ENCODE measurements around the gene SLC25A26.

Gene SLC25A26

GRCh38 chr3:66335671-66336070 lies 114.9 kb downstream of the SLC25A26 start:
- no peak for DNase-seq

- no peak for DNase-seq
Observed at GRCh38 chr3:66336333-66336766, 115.5 kb downstream of the SLC25A26 start.

- no peak for DNase-seq
Observed at GRCh38 chr3:66338927-66339326, 118.1 kb downstream of the SLC25A26 start.

GRCh38 chr3:66342717-66343356 lies 122.0 kb downstream of the SLC25A26 start:
- DNase-seq, result no peak

GRCh38 chr3:66344391-66344811 lies 123.6 kb downstream of the SLC25A26 start:
- no peak for DNase-seq

GRCh38 chr3:66344848-66345578 lies 124.2 kb downstream of the SLC25A26 start:
- no peak for DNase-seq

- peak; percentile 16 to 88 for DNase-seq
Observed at GRCh38 chr3:66348704-66349103, 127.9 kb downstream of the SLC25A26 start.

GRCh38 chr3:66350601-66351000 lies 129.8 kb downstream of the SLC25A26 start:
- DNase-seq, result no peak

GRCh38 chr3:66353039-66353438 lies 132.2 kb downstream of the SLC25A26 start:
- DNase-seq, result no peak

GRCh38 chr3:66353530-66353929 lies 132.7 kb downstream of the SLC25A26 start:
- DNase-seq, result no peak

GRCh38 chr3:66354001-66354400 lies 133.2 kb downstream of the SLC25A26 start:
- DNase-seq, result no peak

GRCh38 chr3:66355394-66355793 lies 134.6 kb downstream of the SLC25A26 start:
- no peak for DNase-seq

GRCh38 chr3:66355997-66356396 lies 135.2 kb downstream of the SLC25A26 start:
- no peak for DNase-seq

GRCh38 chr3:66361356-66361755 lies 140.6 kb downstream of the SLC25A26 start:
- no peak for DNase-seq

- no peak for DNase-seq
Observed at GRCh38 chr3:66362541-66362941, 141.7 kb downstream of the SLC25A26 start.

- no peak for DNase-seq
Observed at GRCh38 chr3:66363148-66363547, 142.3 kb downstream of the SLC25A26 start.

- no peak for DNase-seq
Observed at GRCh38 chr3:66365080-66365479, 144.3 kb downstream of the SLC25A26 start.

- DNase-seq, result no peak
Observed at GRCh38 chr3:66366747-66367146, 145.9 kb downstream of the SLC25A26 start.

- no peak for DNase-seq
Observed at GRCh38 chr3:66367979-66368378, 147.2 kb downstream of the SLC25A26 start.

- DNase-seq, result no peak
Observed at GRCh38 chr3:66370179-66370578, 149.4 kb downstream of the SLC25A26 start.

- no peak for DNase-seq
Observed at GRCh38 chr3:66371432-66371831, 150.6 kb downstream of the SLC25A26 start.

- DNase-seq, result peak; percentile 21 to 28
Observed at GRCh38 chr3:66372681-66373350, 152.0 kb downstream of the SLC25A26 start.

GRCh38 chr3:66376568-66376967 lies 155.8 kb downstream of the SLC25A26 start:
- no peak for DNase-seq

GRCh38 chr3:66377800-66378199 lies 157.0 kb downstream of the SLC25A26 start:
- DNase-seq, result no peak
